Measurements from ENCODE around the gene NHSL2.

Gene NHSL2

GRCh38 chrX:71908387-71908786 is 2.3 kb upstream of the NHSL2 start:
- H3K4me3 ChIP-seq (ENCODE audit: low read length): no peak overlapping the region
- H3K9ac ChIP-seq (ENCODE audit: low read length): no peak overlapping the region
- H3K9me3 ChIP-seq (ENCODE audit: control insufficient read depth, low read depth, low read length): peaks cover 17% of the 10 kb centered on the region

GRCh38 chrX:71909956-71910355 is 689 bp upstream of the NHSL2 start:
- Histone ChIP-seq H3K36me3 (ENCODE audit: control insufficient read depth, low read depth, low read length) (no peaks in the 10 kb centered on the region), H3K27me3 (ENCODE audit: control insufficient read depth, insufficient read depth, low read length) (no peaks in the 10 kb centered on the region)

More at GRCh38 chrX:71908387-71908786, 2.3 kb upstream of the NHSL2 start:
- peaks cover 4% of the 10 kb centered on the region for H3K4me1 ChIP-seq (ENCODE audit: control insufficient read depth, low read depth, low read length)
- H3K27me3 ChIP-seq (ENCODE audit: control insufficient read depth, insufficient read depth, low read length): no peaks in the 10 kb centered on the region
- H3K36me3 ChIP-seq (ENCODE audit: control insufficient read depth, low read depth, low read length): no peaks in the 10 kb centered on the region
- no peak overlapping the region for H3K27ac ChIP-seq (ENCODE audit: low read length)

GRCh38 chrX:71910986-71911730 is 513 bp downstream of the NHSL2 start:
- Histone ChIP-seq H3K9me3 (ENCODE audit: control insufficient read depth, low read depth, low read length) (peaks cover under 1% of the 10 kb centered on the region), H3K4me1 (ENCODE audit: control insufficient read depth, low read depth, low read length) (peaks cover 7% of the 10 kb centered on the region), H3K36me3 (ENCODE audit: control insufficient read depth, low read depth, low read length) (no peaks in the 10 kb centered on the region), H3K27ac (ENCODE audit: low read length) (no peak overlapping the region), H3K9ac (ENCODE audit: low read length) (peak overlapping the region; percentile 50), H3K27me3 (ENCODE audit: control insufficient read depth, insufficient read depth, low read length) (no peaks in the 10 kb centered on the region), H3K4me3 (ENCODE audit: low read length) (peak overlapping the region; percentile 66)

More at GRCh38 chrX:71909956-71910355, 689 bp upstream of the NHSL2 start:
- no peak overlapping the region for H3K9ac ChIP-seq (ENCODE audit: low read length)
- peaks cover 12% of the 10 kb centered on the region for H3K9me3 ChIP-seq (ENCODE audit: control insufficient read depth, low read depth, low read length)
- peak overlapping the region; percentile 66 for H3K4me3 ChIP-seq (ENCODE audit: low read length)
- H3K27ac ChIP-seq (ENCODE audit: low read length): no peak overlapping the region
- peaks cover 4% of the 10 kb centered on the region for H3K4me1 ChIP-seq (ENCODE audit: control insufficient read depth, low read depth, low read length)

- Histone ChIP-seq H3K4me3 (ENCODE audit: low read length) (peak overlapping the region; percentile 66), H3K36me3 (ENCODE audit: control insufficient read depth, low read depth, low read length) (no peaks in the 10 kb centered on the region), H3K9me3 (ENCODE audit: control insufficient read depth, low read depth, low read length) (no peaks in the 10 kb centered on the region), H3K4me1 (ENCODE audit: control insufficient read depth, low read depth, low read length) (peaks cover 9% of the 10 kb centered on the region), H3K27me3 (ENCODE audit: control insufficient read depth, insufficient read depth, low read length) (no peaks in the 10 kb centered on the region), H3K27ac (ENCODE audit: low read length) (no peak overlapping the region), H3K9ac (ENCODE audit: low read length) (peak overlapping the region; percentile 50)
These were observed 1.0 kb downstream of the NHSL2 start for GRCh38 chrX:71911731-71912050.

GRCh38 chrX:71912156-71912555 is 1.5 kb downstream of the NHSL2 start:
- Histone ChIP-seq H3K9ac (ENCODE audit: low read length) (peak overlapping the region; percentile 50), H3K9me3 (ENCODE audit: control insufficient read depth, low read depth, low read length) (no peaks in the 10 kb centered on the region), H3K4me3 (ENCODE audit: low read length) (peak overlapping the region; percentile 66), H3K27ac (ENCODE audit: low read length) (no peak overlapping the region), H3K4me1 (ENCODE audit: control insufficient read depth, low read depth, low read length) (peaks cover 12% of the 10 kb centered on the region), H3K36me3 (ENCODE audit: control insufficient read depth, low read depth, low read length) (no peaks in the 10 kb centered on the region), H3K27me3 (ENCODE audit: control insufficient read depth, insufficient read depth, low read length) (no peaks in the 10 kb centered on the region)

GRCh38 chrX:71913156-71913950 is 2.7 kb downstream of the NHSL2 start:
- peaks cover 20% of the 10 kb centered on the region for H3K4me1 ChIP-seq (ENCODE audit: control insufficient read depth, low read depth, low read length)
- no peak overlapping the region for H3K4me3 ChIP-seq (ENCODE audit: low read length)
- no peak overlapping the region for H3K9ac ChIP-seq (ENCODE audit: low read length)
- no peak overlapping the region for H3K27ac ChIP-seq (ENCODE audit: low read length)
- H3K9me3 ChIP-seq (ENCODE audit: control insufficient read depth, low read depth, low read length): no peaks in the 10 kb centered on the region
- H3K36me3 ChIP-seq (ENCODE audit: control insufficient read depth, low read depth, low read length): no peaks in the 10 kb centered on the region
- H3K27me3 ChIP-seq (ENCODE audit: control insufficient read depth, insufficient read depth, low read length): no peaks in the 10 kb centered on the region

- no peaks in the 10 kb centered on the region for H3K9me3 ChIP-seq (ENCODE audit: control insufficient read depth, low read depth, low read length)
- H3K9ac ChIP-seq (ENCODE audit: low read length): no peak overlapping the region
- H3K4me1 ChIP-seq (ENCODE audit: control insufficient read depth, low read depth, low read length): peaks cover 21% of the 10 kb centered on the region
- peak overlapping the region; percentile 16 for H3K27ac ChIP-seq (ENCODE audit: low read length)
- no peak overlapping the region for H3K4me3 ChIP-seq (ENCODE audit: low read length)
- no peaks in the 10 kb centered on the region for H3K36me3 ChIP-seq (ENCODE audit: control insufficient read depth, low read depth, low read length)
- H3K27me3 ChIP-seq (ENCODE audit: control insufficient read depth, insufficient read depth, low read length): no peaks in the 10 kb centered on the region
These were observed 7.1 kb downstream of the NHSL2 start for GRCh38 chrX:71917621-71918343.

- H3K36me3 ChIP-seq (ENCODE audit: control insufficient read depth, low read depth, low read length): no peaks in the 10 kb centered on the region
- no peak overlapping the region for H3K27ac ChIP-seq (ENCODE audit: low read length)
- no peaks in the 10 kb centered on the region for H3K27me3 ChIP-seq (ENCODE audit: control insufficient read depth, insufficient read depth, low read length)
- H3K9me3 ChIP-seq (ENCODE audit: control insufficient read depth, low read depth, low read length): no peaks in the 10 kb centered on the region
- no peak overlapping the region for H3K9ac ChIP-seq (ENCODE audit: low read length)
- no peak overlapping the region for H3K4me3 ChIP-seq (ENCODE audit: low read length)
- peaks cover 21% of the 10 kb centered on the region for H3K4me1 ChIP-seq (ENCODE audit: control insufficient read depth, low read depth, low read length)
These were observed 8.8 kb downstream of the NHSL2 start for GRCh38 chrX:71919431-71919830.

- Histone ChIP-seq H3K4me3 (ENCODE audit: low read length) (no peak overlapping the region), H3K27ac (ENCODE audit: low read length) (no peak overlapping the region), H3K9ac (ENCODE audit: low read length) (no peak overlapping the region), H3K4me1 (ENCODE audit: control insufficient read depth, low read depth, low read length) (peaks cover 21% of the 10 kb centered on the region), H3K36me3 (ENCODE audit: control insufficient read depth, low read depth, low read length) (no peaks in the 10 kb centered on the region), H3K27me3 (ENCODE audit: control insufficient read depth, insufficient read depth, low read length) (no peaks in the 10 kb centered on the region), H3K9me3 (ENCODE audit: control insufficient read depth, low read depth, low read length) (no peaks in the 10 kb centered on the region)
These were observed 9.2 kb downstream of the NHSL2 start for GRCh38 chrX:71919886-71920285.

- H3K9ac ChIP-seq (ENCODE audit: low read length): no peak overlapping the region
- H3K9me3 ChIP-seq (ENCODE audit: control insufficient read depth, low read depth, low read length): no peaks in the 10 kb centered on the region
- no peaks in the 10 kb centered on the region for H3K36me3 ChIP-seq (ENCODE audit: control insufficient read depth, low read depth, low read length)
- H3K27me3 ChIP-seq (ENCODE audit: control insufficient read depth, insufficient read depth, low read length): no peaks in the 10 kb centered on the region
- H3K4me3 ChIP-seq (ENCODE audit: low read length): no peak overlapping the region
- no peak overlapping the region for H3K27ac ChIP-seq (ENCODE audit: low read length)
- peaks cover 8% of the 10 kb centered on the region for H3K4me1 ChIP-seq (ENCODE audit: control insufficient read depth, low read depth, low read length)
These were observed 12.0 kb downstream of the NHSL2 start for GRCh38 chrX:71922686-71923085.

GRCh38 chrX:71923516-71923915 is 12.9 kb downstream of the NHSL2 start:
- Histone ChIP-seq H3K27me3 (ENCODE audit: control insufficient read depth, insufficient read depth, low read length) (no peaks in the 10 kb centered on the region), H3K36me3 (ENCODE audit: control insufficient read depth, low read depth, low read length) (no peaks in the 10 kb centered on the region), H3K9ac (ENCODE audit: low read length) (no peak overlapping the region), H3K4me1 (ENCODE audit: control insufficient read depth, low read depth, low read length) (peaks cover 2% of the 10 kb centered on the region), H3K27ac (ENCODE audit: low read length) (no peak overlapping the region), H3K9me3 (ENCODE audit: control insufficient read depth, low read depth, low read length) (no peaks in the 10 kb centered on the region), H3K4me3 (ENCODE audit: low read length) (no peak overlapping the region)
